GM12891 (cell line): ENCODE measurements around the gene FGF14.

Experiments
- PAX5 ChIP-seq: IDR thresholded peaks from 2 replicates; pipeline ENCODE4 v1.6.1; 2011; ENCODE audit warnings: low read length, moderate library complexity, mild to moderate bottlenecking; ENCODE audit not compliant: insufficient read depth, severe bottlenecking
- POLR2A ChIP-seq: IDR thresholded peaks from 2 replicates; pipeline ENCODE4 v1.6.1; 2011; ENCODE audit warnings: low read depth, low read length, control low read depth
- POLR2AphosphoS5 ChIP-seq: IDR thresholded peaks from 2 replicates; pipeline ENCODE4 v1.6.1; 2011; ENCODE audit warnings: low read depth, low read length, control low read depth
- POU2F2 ChIP-seq: IDR thresholded peaks from 2 replicates; pipeline ENCODE4 v1.6.1; 2011; ENCODE audit warnings: low read depth, mild to moderate bottlenecking, control low read depth, low read length, moderate library complexity
- SPI1 ChIP-seq: IDR thresholded peaks from 2 replicates; pipeline ENCODE4 v1.6.1; 2011; ENCODE audit warnings: low read depth, low read length, control low read depth
- TAF1 ChIP-seq: IDR thresholded peaks from 2 replicates; pipeline ENCODE4 v1.6.1; 2011; ENCODE audit warnings: low read depth, low read length, control low read depth

GRCh38 chr13:102291587-102292218 lies 110.1 kb downstream of the FGF14 start:
- no peak for TF ChIP-seq POLR2A
- no peak for TF ChIP-seq POLR2AphosphoS5
- TF ChIP-seq TAF1 = no peak
- no peak for TF ChIP-seq SPI1
- TF ChIP-seq PAX5 = no peak
- TF ChIP-seq POU2F2 = no peak
